K562 (cell line): ENCODE data around the gene GPC3.

Source experiments
- ATF1 ChIP-seq, 2 experiments: fragments of 450-650 bp in 1 of 2; IDR thresholded peaks; 2 replicates each; pipeline ENCODE4 v1.6.1; 2016; ENCODE audit warnings: missing compliant biosample characterization in 1 of 2, missing genetic modification characterization in 1 of 2
- CREB1 ChIP-seq, 2 experiments: sonication (generic) in 1 of 2; formaldehyde crosslinking in 1 of 2; IDR thresholded peaks; 2 replicates each; pipeline versions ENCODE4 v1.6.1 to v1.8.0; 2012 to 2022; ENCODE audit warnings: inconsistent platforms in 1 of 2, mild to moderate bottlenecking in 1 of 2, missing genetic modification reagents in 1 of 2, moderate library complexity in 1 of 2
- CTBP1 ChIP-seq: fragments of 450-650 bp; IDR thresholded peaks from 2 replicates; pipeline ENCODE4 v1.6.1; 2016; ENCODE audit warnings: borderline replicate concordance
- CTCF ChIP-seq, 3 experiments: IDR thresholded peaks in 2 of 3; conservative IDR thresholded peaks in 1 of 3; 2 replicates each; pipeline ENCODE4 v1.5.1; 2011 to 2012; ENCODE audit warnings: low read length in 3 of 3, mild to moderate bottlenecking in 3 of 3, control low read depth in 2 of 3, improper control_type of control experiment in 1 of 3, inconsistent platforms in 1 of 3, low read depth in 1 of 3, mixed read lengths in 1 of 3, moderate library complexity in 1 of 3; ENCODE audit not compliant: insufficient read depth in 2 of 3
- EP300 ChIP-seq: IDR thresholded peaks from 2 replicates; pipeline ENCODE4 v1.6.1; 2012; ENCODE audit warnings: low read length, improper control_type of control experiment
- EZH2 ChIP-seq: IDR thresholded peaks from 2 replicates; pipeline ENCODE4 v1.6.1; 2012; ENCODE audit warnings: low read depth, mild to moderate bottlenecking, inconsistent platforms, low read length, borderline replicate concordance
- FOXJ3 ChIP-seq: sonication (generic); formaldehyde crosslinking; IDR thresholded peaks from 2 replicates; pipeline ENCODE4 v1.4.0; 2020; ENCODE audit warnings: mild to moderate bottlenecking, missing genetic modification reagents
- FOXK1 ChIP-seq: sonication (generic); formaldehyde crosslinking; IDR thresholded peaks from 2 replicates; pipeline ENCODE4 v1.8.0; 2022; ENCODE audit warnings: missing genetic modification reagents, mild to moderate bottlenecking, borderline replicate concordance
- MAFF ChIP-seq: IDR thresholded peaks from 2 replicates; pipeline ENCODE4 v1.6.1; 2012; ENCODE audit warnings: low read length, improper control_type of control experiment
- MECOM ChIP-seq: fragments of 250-450 bp; sonication (Bioruptor Pico); IDR thresholded peaks from 2 replicates; pipeline ENCODE4 v1.8.0; 2022; ENCODE audit warnings: inconsistent platforms
- MYNN ChIP-seq, 2 experiments: sonication (generic); formaldehyde crosslinking in 1 of 2; IDR thresholded peaks; 2 replicates each; pipeline versions ENCODE4 v1.5.0 to v1.6.1; 2016 to 2020; ENCODE audit warnings: antibody characterized with exemption in 1 of 2, missing genetic modification reagents in 1 of 2
- THAP7 ChIP-seq: fragments of 250-450 bp; sonication (Bioruptor Pico); IDR thresholded peaks from 2 replicates; pipeline ENCODE4 v1.5.0; 2021
- ZNF584 ChIP-seq: fragments of 200-800 bp; sonication (Bioruptor generic); IDR thresholded peaks from 2 replicates; pipeline ENCODE4 v1.6.1; 2016; ENCODE audit warnings: low read depth, mild to moderate bottlenecking, missing genetic modification characterization, missing compliant biosample characterization
- ZNF780A ChIP-seq: fragments of 250-450 bp; sonication (Bioruptor Pico); IDR thresholded peaks from 2 replicates; pipeline ENCODE4 v1.5.0; 2021; ENCODE audit warnings: mild to moderate bottlenecking

- no peak for TF ChIP-seq EZH2
- no peak for TF ChIP-seq CTCF (IDR thresholded peaks at IDR 0.05 in 2 of 3, conservative IDR thresholded peaks at IDR 0.05 in 1 of 3; ENCODE audit: insufficient read depth in 2 of 3, low read depth in 1 of 3, low read length in 3 of 3)
- no peak for TF ChIP-seq FOXJ3
- TF ChIP-seq CREB1 (IDR thresholded peaks at IDR 0.05): no peak
- no peak for TF ChIP-seq CREB1 (CRISPR knock-in tag; IDR thresholded peaks at IDR 0.05)
- TF ChIP-seq THAP7: no peak
- TF ChIP-seq MECOM (CRISPR knock-in tag): no peak
- no peak for TF ChIP-seq ZNF780A
- no peak for TF ChIP-seq EP300
- TF ChIP-seq ATF1 (CRISPR knock-in tag; IDR thresholded peaks at IDR 0.05): no peak
- no peak for TF ChIP-seq ATF1 (tag; IDR thresholded peaks at IDR 0.05)
- TF ChIP-seq CTBP1: no peak
- TF ChIP-seq MYNN (IDR thresholded peaks at IDR 0.05): no peak
- no peak for TF ChIP-seq MYNN (CRISPR knock-in tag; IDR thresholded peaks at IDR 0.05)
- TF ChIP-seq ZNF584: no peak
- no peak for TF ChIP-seq FOXK1
- TF ChIP-seq MAFF: no peak
Observed at GRCh38 chrX:133661962-133662839, 323.2 kb downstream of the GPC3 start.
